GM12864 (cell line): ENCODE data around the gene GPT2.

Source experiments
- DNase-seq: peaks from one replicate; pipeline ENCODE4 v3.0.0-alpha.2; 2011; ENCODE audit warnings: low read depth
- H3K4me3 ChIP-seq: 2 replicates; pipeline ENCODE4 v1.5.1; 2011; ENCODE audit warnings: mild to moderate bottlenecking, low read depth, low read length, control low read depth
- TF ChIP-seq, protein P1 (sequence below): IDR thresholded peaks from 2 replicates; pipeline ENCODE4 v1.5.1; 2011; ENCODE audit warnings: low read depth, mild to moderate bottlenecking, moderate library complexity, low read length, control low read depth, inconsistent platforms; ENCODE audit errors: missing control alignments

GPT2 gene

DNA sequence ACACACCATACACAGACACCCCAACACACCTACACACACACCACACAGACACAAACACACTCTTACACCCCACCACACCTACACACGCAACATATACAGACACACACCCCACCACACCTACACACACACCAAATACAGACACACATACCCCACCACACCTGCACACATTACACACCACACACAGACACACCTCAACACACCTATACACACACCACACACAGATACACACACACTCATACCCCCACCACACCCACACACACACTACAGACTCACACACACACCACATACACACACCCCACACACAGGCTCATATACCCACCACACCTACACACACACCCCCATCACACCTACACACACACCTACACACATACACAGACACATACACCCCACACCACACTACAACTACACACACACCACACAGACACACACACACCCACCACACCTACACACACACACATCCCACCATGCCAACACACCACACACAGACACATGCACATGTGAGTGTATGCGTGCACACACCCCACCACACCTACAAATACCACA lies 31.4 kb downstream of the GPT2 start:
- no peak for DNase-seq
- H3K4me3 ChIP-seq, result no peak overlapping the region
- TF ChIP-seq, protein P1, sequence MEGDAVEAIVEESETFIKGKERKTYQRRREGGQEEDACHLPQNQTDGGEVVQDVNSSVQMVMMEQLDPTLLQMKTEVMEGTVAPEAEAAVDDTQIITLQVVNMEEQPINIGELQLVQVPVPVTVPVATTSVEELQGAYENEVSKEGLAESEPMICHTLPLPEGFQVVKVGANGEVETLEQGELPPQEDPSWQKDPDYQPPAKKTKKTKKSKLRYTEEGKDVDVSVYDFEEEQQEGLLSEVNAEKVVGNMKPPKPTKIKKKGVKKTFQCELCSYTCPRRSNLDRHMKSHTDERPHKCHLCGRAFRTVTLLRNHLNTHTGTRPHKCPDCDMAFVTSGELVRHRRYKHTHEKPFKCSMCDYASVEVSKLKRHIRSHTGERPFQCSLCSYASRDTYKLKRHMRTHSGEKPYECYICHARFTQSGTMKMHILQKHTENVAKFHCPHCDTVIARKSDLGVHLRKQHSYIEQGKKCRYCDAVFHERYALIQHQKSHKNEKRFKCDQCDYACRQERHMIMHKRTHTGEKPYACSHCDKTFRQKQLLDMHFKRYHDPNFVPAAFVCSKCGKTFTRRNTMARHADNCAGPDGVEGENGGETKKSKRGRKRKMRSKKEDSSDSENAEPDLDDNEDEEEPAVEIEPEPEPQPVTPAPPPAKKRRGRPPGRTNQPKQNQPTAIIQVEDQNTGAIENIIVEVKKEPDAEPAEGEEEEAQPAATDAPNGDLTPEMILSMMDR, result no peak

DNA sequence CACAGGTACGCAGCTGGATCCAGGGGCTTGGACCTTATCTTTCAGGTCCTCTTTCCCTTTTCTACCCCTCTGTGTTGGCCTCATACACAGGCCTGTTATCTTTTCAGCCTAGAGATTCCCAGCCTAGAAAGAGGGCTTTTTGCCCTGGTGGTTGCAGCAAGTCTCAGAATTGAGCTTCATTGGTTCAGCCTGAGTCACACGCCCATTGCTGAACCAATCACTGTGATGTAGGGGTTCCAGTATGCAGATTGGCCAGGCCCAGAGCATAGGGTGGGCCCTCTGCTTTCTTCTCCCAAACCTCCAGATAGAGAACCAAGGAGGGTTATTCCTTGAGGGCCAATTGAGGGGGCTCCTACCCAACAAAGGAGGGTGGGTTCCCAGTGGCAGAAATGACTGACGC lies 32.8 kb downstream of the GPT2 start:
- TF ChIP-seq, protein P1, result no peak
- no peak overlapping the region for H3K4me3 ChIP-seq
- no peak for DNase-seq

DNA sequence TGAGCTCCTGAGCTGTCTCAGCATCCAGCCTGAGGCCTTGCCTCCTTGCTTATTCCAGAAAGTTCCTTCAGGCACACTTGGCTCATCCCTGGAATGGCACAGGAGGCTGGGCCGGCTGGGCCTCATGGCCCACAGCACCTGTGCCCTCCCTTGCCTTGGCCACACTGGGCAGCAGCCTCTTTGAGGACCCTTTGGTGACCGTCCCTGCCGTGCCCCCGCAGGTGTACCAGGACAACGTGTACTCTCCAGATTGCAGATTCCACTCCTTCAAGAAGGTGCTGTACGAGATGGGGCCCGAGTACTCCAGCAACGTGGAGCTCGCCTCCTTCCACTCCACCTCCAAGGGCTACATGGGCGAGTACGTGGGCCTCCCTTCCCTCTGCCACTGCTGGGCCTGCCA lies 34.2 kb downstream of the GPT2 start:
- TF ChIP-seq, protein P1, result no peak
- DNase-seq, result no peak
- H3K4me3 ChIP-seq, result peak overlapping the region; percentile 35

DNA sequence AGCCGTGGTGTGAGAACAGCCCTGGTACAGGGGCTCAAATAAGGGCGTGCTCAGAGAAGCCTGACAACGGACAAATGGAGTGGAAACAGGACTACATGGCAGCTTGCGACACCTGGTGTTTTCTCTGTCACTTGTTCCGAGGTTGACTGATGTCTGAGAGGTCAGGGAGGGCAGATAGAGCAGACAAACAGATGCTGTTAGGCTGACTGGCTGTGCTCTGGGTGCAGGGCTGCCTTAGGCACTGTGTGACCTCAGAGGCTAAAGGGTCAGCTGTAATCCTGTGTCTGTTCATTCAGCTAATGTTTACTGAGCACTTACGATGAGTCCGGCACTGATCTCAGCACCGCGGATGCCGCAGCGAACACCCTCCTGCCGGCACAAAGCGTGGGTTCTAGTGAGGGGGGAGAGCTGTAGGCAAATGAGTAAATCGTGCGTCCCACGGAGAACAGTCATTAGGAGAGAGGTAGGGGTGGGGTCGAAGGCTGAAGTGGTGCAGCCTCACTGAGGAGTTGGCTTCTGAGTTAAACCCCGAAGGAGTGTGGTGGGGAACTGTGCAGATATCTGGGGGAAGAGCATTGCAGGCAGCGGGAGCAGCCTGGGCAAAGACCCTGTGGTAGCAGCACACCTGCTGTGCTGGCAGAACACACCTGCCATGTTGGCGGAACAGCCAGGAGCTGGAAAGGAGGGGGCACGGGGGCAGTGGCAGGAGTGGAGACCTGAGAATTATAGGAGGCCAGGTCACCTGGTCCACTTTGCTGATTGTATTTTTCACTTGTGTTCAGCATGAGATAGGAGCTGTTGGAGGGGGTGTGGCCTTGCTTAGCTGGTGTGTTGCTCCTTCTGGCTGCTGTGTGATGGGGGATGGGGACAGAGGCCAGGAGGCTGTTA lies 35.0 kb downstream of the GPT2 start:
- TF ChIP-seq, protein P1, result peak; percentile 62

DNA sequence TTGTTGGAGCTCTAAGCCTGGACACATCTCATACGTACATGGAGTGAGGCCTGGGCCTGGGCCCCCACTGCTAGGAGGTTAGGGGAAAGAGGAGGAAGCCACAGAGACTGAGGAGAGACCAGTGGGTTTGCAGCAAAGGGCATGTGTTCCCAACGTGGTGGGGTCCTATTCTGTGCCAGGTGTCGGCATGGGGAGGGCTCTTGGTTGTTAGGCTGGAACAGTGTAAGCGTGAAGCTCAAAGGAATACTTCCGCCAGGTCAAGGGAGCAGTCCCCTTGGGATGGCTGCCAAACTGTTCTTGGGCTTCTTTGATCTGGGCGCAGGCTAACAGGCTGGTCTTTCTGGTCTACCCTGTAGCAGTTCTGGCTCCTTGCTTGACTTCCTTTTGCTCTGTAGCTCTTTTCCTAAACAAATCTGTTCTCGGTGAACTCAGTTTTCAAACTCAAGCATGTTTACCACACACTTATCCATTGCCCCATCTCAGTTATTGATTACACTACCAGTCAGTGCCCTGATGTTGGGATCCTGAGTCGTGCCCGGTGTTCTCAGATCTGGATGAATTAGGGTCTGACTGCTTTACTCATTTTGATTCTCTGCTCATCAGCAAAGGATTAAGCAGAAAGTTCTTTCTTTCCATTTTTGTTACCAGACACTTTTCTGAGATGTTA lies 36.4 kb downstream of the GPT2 start:
- no peak for DNase-seq
- no peak overlapping the region for H3K4me3 ChIP-seq
- TF ChIP-seq, protein P1, result no peak

More for the DNA sequence above, 35.0 kb downstream of the GPT2 start:
- H3K4me3 ChIP-seq, result peak overlapping the region; percentile 35
- peak; percentile 76 for DNase-seq

DNA sequence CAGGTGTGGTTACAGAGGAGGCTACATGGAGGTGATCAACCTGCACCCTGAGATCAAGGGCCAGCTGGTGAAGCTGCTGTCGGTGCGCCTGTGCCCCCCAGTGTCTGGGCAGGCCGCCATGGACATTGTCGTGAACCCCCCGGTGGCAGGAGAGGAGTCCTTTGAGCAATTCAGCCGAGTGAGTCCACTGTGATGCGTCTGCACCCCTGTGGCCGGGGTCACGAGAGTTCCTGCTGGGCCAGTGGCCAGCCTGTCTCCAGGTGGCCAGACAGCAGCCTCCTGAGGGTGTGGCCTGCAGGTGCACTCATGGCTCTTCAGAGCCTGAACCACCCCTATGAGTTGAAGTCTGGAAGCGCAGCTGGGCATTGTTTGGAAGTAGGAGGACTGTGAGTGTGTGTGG lies 38.1 kb downstream of the GPT2 start:
- H3K4me3 ChIP-seq, result no peak overlapping the region
- DNase-seq, result no peak
- TF ChIP-seq, protein P1, result no peak
